ENCODE measurements around the gene CDK6.

CDK6 gene

DNA sequence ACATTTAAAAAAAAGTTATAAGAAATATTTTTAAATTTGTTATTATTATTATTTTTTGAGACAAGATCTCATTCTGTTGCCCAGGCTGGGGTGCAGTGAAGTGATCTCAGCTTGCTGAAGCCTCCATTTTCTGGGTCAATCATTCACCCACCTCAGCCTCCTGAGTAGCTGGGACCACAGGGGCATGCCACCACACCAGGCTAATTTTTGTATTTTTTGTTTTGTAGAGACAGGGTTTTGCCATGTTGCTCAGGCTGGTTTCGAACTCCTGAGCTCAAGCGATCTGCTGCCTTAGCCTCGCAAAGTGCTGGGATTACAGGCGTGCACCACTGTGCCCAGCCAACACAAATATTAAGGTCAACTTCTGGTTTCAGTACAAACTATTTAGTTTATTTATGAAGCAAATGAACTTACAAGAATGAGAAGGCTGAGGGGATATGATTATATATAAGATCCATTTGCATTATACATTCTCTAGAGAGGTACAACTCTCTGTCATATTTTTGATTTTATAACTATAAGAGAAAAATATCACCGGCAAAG lies 200.3 kb downstream of the CDK6 start:
- in situ Hi-C loops (cut with HindIII; ENCODE audit: low sequenced_read_pairs), result loop anchor here (5.0 kb wide), 1 partner anchor 51 kb away; no protein-coding TSS in a partner anchor

DNA sequence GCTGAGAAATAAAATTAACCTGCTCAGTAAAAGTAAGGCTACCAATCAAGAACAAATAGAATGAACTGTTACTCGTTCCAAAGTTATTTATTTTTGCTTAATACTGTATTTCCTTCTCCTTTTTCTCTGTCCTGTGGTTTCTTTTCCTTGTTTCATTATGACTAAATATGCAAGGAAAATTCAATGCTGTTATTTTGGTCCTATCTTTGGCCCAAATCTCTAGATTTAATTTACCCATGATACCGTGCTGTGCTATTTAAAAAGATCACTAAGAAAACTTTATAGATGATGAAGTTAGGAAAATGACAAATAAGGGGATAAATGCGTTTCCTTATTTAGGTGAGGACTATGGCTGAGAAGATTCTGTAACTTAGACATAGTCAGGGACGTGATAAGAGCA lies 200.8 kb downstream of the CDK6 start:
- H3K4me3 ChIP-seq (ENCODE audit: low read depth, low read length), result no peak overlapping the region
- TF ChIP-seq CTCF (IDR thresholded peaks at IDR 0.05; ENCODE audit: low read depth, low read length, missing control alignments), result no peak
- in situ Hi-C loops (cut with HindIII; ENCODE audit: low sequenced_read_pairs), result loop anchor here (5.0 kb wide), 1 partner anchor 52 kb away; no protein-coding TSS in a partner anchor
- DNase-seq (ENCODE audit: low read depth), result no peak

More for the DNA sequence above, 200.3 kb downstream of the CDK6 start:
- DNase-seq (ENCODE audit: low read depth), result no peak
- H3K4me3 ChIP-seq (ENCODE audit: low read depth, low read length), result no peak overlapping the region
- TF ChIP-seq CTCF (IDR thresholded peaks at IDR 0.05; ENCODE audit: low read depth, low read length, missing control alignments), result no peak

DNA sequence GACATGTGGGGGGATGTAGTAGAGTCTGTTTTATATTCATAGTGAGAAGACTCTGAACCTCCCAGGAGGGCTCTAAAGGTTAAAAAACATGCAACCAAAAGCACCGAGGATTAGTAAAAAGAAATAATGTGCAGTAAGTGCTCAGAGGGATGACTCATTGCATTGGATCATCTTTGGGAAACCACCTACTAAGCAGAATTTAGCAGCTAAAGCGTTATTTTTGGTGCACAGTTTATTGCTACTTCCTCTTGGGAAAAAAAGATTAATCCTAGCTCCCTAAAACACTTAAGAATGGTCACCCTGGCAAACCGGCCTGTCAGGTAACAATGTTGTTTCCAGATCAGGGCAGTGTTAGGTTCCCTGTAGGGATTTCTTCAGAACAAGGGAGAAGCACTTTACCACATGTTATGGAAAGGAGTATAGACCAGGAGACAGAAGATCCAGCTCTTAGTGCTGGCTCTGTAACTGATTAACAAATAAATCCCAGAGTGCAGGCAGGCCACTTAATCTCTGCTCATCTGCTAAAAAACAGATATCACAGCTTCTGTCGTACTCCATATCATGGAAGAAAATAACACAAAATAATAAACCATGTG lies 201.4 kb downstream of the CDK6 start:
- no peak overlapping the region for H3K4me3 ChIP-seq (ENCODE audit: low read depth, low read length)
- peak; percentile 63 for DNase-seq (ENCODE audit: low read depth)
- in situ Hi-C loops (cut with HindIII; ENCODE audit: low sequenced_read_pairs), result loop anchor here (5.0 kb wide), 1 partner anchor 52 kb away; no protein-coding TSS in a partner anchor
- TF ChIP-seq CTCF (IDR thresholded peaks at IDR 0.05; ENCODE audit: low read depth, low read length, missing control alignments), result no peak

GRCh38 chr7:92634205-92634604 lies 202.2 kb downstream of the CDK6 start:
- no peak for DNase-seq (ENCODE audit: low read depth)
- in situ Hi-C loops (cut with HindIII; ENCODE audit: low sequenced_read_pairs), result no loop called here
- no peak for TF ChIP-seq CTCF (IDR thresholded peaks at IDR 0.05; ENCODE audit: low read depth, low read length, missing control alignments)
- H3K4me3 ChIP-seq (ENCODE audit: low read depth, low read length), result no peak overlapping the region

GRCh38 chr7:92633211-92633906 lies 203.0 kb downstream of the CDK6 start:
- H3K4me3 ChIP-seq (ENCODE audit: low read depth, low read length), result no peak overlapping the region
- in situ Hi-C loops (cut with HindIII; ENCODE audit: low sequenced_read_pairs), result no loop called here
- TF ChIP-seq CTCF (IDR thresholded peaks at IDR 0.05; ENCODE audit: low read depth, low read length, missing control alignments), result no peak
- DNase-seq (ENCODE audit: low read depth), result peak; percentile 96

GRCh38 chr7:92632791-92633190 lies 203.6 kb downstream of the CDK6 start:
- no peak overlapping the region for H3K4me3 ChIP-seq (ENCODE audit: low read depth, low read length)
- no peak for TF ChIP-seq CTCF (IDR thresholded peaks at IDR 0.05; ENCODE audit: low read depth, low read length, missing control alignments)
- peak; percentile 22 for DNase-seq (ENCODE audit: low read depth)
- in situ Hi-C loops (cut with HindIII; ENCODE audit: low sequenced_read_pairs), result no loop called here
